Body of pancreas (tissue), 4 donors: Measurements from ENCODE around the gene BET1L. TPM values are rescaled to one million over a fixed set of nuclear protein-coding genes. Genes with fewer than 3 reads are reported as not detected.

Experiments
- ATAC-seq: fragments of 150-250 bp; one replicate; pipeline ENCODE4 v1.9.1; 2016
- DNase-seq, 4 donors: peaks; one replicate each; pipeline ENCODE4 v3.0.0-alpha.2; 2019
- H3K27ac ChIP-seq, 4 donors: fragments of 200-600 bp; sonication (generic); 1 replicate in 3 of 4; 2 replicates in 1 of 4; pipeline versions ENCODE4 v1.5.1 to v1.6.1; 2016 to 2019; ENCODE audit warnings: mild to moderate bottlenecking in 1 of 4, mixed read lengths in 1 of 4, moderate library complexity in 1 of 4
- H3K27me3 ChIP-seq, 2 donors: fragments of 200-600 bp; sonication (generic); one replicate each; pipeline ENCODE4 v1.6.0; 2016; ENCODE audit warnings: mild to moderate bottlenecking in 1 of 2
- H3K36me3 ChIP-seq, 2 donors: fragments of 200-600 bp; sonication (generic); replicated peaks in 1 of 2; 2 replicates each; pipeline ENCODE4 v1.5.1; 2016; ENCODE audit warnings: low read depth in 2 of 2; ENCODE audit not compliant: insufficient read depth in 1 of 2
- H3K4me1 ChIP-seq: fragments of 200-600 bp; sonication (generic); one replicate; pipeline ENCODE4 v1.6.0; 2016
- H3K4me3 ChIP-seq, 2 donors: fragments of 200-600 bp; sonication (generic); 1 replicate in 1 of 2; 2 replicates in 1 of 2; pipeline ENCODE4 v1.5.1; 2016 to 2019
- H3K9me3 ChIP-seq, 3 donors: fragments of 200-600 bp; sonication (generic); 1 replicate in 2 of 3; 2 replicates in 1 of 3; pipeline ENCODE4 v1.5.1; 2016
- POLR2A ChIP-seq, 3 donors: fragments of 450-650 bp; IDR thresholded peaks; one replicate each; pipeline ENCODE4 v1.6.1; 2016; ENCODE audit warnings: antibody characterized with exemption in 3 of 3, mild to moderate bottlenecking in 2 of 3
- WGBS, 2 donors: methylation state at CpG; one replicate each; pipeline ENCODE4 v1.1.5; 2017; 5-methylcytosine and 5-hydroxymethylcytosine counted together
- intact Hi-C: fragments of 100-400 bp; cut with DNase I; formaldehyde crosslinking; loops from one replicate; pipeline ENCODE4 v1.15.1; 2023
- total RNA-seq, 2 donors: library from RNA; depleted of rRNA; stranded (reverse); fragments of >200 nt; gene quantifications; one replicate each; pipeline ENCODE4 v1.1.0, GENCODE V29; 2016
- TF ChIP-seq, protein P1 (sequence below), 7 experiments: fragments of 450-650 bp in 4 of 7; fragments of 200-600 bp in 3 of 7; sonication (generic) in 3 of 7; IDR thresholded peaks; one replicate each; pipeline ENCODE4 v1.5.1; 2016 to 2019; ENCODE audit warnings: antibody characterized with exemption in 7 of 7

Gene BET1L
- total RNA-seq, 2 donors from 2014 or later, result 22.3 to 31.0 TPM

DNA sequence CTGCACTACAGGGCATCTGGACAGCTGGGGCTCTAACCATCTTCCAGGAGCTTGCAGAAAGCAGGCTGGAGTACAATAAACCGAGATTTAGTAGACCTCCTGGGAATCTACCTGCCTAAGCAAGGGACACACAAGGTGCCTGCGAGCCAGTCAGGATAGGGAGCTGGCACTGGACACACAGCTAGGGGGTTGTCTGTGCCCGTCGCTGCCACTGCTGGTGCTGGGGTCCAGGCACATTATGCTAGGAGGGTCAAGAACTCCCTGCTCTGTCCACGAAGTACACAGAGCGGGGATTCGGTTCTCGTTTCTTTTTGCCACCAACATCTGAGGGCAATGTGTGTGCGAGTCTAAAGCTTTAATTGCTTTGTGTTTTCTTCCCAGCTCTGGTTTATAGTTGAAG is 4.5 kb upstream of the BET1L start:
- 74 to 81% methylated on average over 5 to 9 of the region's 9 CpGs for WGBS, 2 donors
- intact Hi-C loops, result no loop called here
- no peak for DNase-seq
- H3K4me1 ChIP-seq, result peaks cover 22% of the 10 kb centered on the region
- peaks cover 11 to 36% of the 10 kb centered on the region in 2 donors for H3K36me3 ChIP-seq
- no peaks in the 10 kb centered on the region for H3K9me3 ChIP-seq
- H3K27me3 ChIP-seq, result no peaks in the 10 kb centered on the region
- TF ChIP-seq POLR2A (IDR thresholded peaks at IDR 0.05), result no peak
- TF ChIP-seq, protein P1, sequence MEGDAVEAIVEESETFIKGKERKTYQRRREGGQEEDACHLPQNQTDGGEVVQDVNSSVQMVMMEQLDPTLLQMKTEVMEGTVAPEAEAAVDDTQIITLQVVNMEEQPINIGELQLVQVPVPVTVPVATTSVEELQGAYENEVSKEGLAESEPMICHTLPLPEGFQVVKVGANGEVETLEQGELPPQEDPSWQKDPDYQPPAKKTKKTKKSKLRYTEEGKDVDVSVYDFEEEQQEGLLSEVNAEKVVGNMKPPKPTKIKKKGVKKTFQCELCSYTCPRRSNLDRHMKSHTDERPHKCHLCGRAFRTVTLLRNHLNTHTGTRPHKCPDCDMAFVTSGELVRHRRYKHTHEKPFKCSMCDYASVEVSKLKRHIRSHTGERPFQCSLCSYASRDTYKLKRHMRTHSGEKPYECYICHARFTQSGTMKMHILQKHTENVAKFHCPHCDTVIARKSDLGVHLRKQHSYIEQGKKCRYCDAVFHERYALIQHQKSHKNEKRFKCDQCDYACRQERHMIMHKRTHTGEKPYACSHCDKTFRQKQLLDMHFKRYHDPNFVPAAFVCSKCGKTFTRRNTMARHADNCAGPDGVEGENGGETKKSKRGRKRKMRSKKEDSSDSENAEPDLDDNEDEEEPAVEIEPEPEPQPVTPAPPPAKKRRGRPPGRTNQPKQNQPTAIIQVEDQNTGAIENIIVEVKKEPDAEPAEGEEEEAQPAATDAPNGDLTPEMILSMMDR (IDR thresholded peaks at IDR 0.05), result no peak
- H3K4me3 ChIP-seq, result no peak overlapping the region
- ATAC-seq, result no peak
- H3K27ac ChIP-seq, result no peak overlapping the region

DNA sequence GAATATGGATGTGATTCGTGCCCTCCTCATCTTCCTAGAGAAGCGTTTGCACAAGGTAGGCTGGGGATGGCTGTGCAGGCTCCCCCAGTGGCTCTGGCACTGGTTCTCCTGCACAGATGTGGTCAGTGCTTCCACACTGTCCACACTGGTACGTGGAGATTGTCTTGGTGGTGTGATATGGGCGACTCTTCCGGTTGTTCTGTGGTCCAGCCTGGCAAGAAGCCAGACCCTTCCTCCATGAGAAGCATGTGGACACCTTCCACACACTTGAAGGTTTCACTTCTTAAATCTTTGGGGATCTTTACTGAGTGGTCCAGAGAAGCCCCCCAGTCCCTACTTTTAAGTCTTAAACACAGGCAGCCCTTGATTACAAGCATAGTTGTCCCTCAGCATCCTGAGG is 4.1 kb upstream of the BET1L start:
- TF ChIP-seq POLR2A (IDR thresholded peaks at IDR 0.05), result no peak
- TF ChIP-seq, protein P1 (IDR thresholded peaks at IDR 0.05), result no peak
- Histone ChIP-seq H3K36me3 (peaks cover 11 to 36% of the 10 kb centered on the region in 2 donors), H3K9me3 (no peaks in the 10 kb centered on the region), H3K27me3 (no peaks in the 10 kb centered on the region), H3K4me3 (no peak overlapping the region), H3K4me1 (peaks cover 24% of the 10 kb centered on the region), H3K27ac (no peak overlapping the region)
- intact Hi-C loops, result no loop called here
- 65% methylated on average over 5 of the region's 5 CpGs; no CpG with 5 or more reads in 1 of the 2 donors for WGBS, 2 donors
- ATAC-seq, result no peak
- DNase-seq, result peak in 1 of 4 donors; percentile 3

DNA sequence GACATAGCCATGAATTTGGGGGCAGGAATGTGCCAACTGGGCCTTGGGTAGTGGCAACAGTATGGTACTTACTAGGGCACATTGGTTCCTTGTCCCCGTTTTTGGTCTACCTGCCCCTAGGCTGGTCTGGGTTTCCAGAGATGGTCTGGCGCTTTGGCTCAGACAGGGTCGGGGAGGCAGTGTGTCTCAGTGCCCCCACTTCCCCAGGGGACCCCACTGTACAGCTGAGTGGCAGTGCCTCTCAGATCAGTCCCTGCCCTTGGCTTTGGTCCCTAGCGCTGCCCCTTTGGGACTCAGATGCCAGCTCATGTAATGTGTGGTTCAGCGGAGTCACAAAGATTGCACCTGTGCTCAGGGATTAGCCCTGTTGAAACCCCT is 3.6 kb upstream of the BET1L start:
- Histone ChIP-seq H3K9me3 (no peaks in the 10 kb centered on the region), H3K4me1 (peaks cover 29% of the 10 kb centered on the region), H3K27me3 (no peaks in the 10 kb centered on the region), H3K36me3 (peaks cover 11 to 36% of the 10 kb centered on the region in 2 donors), H3K4me3 (no peak overlapping the region), H3K27ac (no peak overlapping the region)
- TF ChIP-seq, protein P1 (IDR thresholded peaks at IDR 0.05), result no peak
- TF ChIP-seq POLR2A (IDR thresholded peaks at IDR 0.05), result no peak
- intact Hi-C loops, result no loop called here
- ATAC-seq (no peak), DNase-seq (no peak)
- WGBS, 2 donors, result 88 to 100% methylated on average over 2 to 5 of the region's 5 CpGs

DNA sequence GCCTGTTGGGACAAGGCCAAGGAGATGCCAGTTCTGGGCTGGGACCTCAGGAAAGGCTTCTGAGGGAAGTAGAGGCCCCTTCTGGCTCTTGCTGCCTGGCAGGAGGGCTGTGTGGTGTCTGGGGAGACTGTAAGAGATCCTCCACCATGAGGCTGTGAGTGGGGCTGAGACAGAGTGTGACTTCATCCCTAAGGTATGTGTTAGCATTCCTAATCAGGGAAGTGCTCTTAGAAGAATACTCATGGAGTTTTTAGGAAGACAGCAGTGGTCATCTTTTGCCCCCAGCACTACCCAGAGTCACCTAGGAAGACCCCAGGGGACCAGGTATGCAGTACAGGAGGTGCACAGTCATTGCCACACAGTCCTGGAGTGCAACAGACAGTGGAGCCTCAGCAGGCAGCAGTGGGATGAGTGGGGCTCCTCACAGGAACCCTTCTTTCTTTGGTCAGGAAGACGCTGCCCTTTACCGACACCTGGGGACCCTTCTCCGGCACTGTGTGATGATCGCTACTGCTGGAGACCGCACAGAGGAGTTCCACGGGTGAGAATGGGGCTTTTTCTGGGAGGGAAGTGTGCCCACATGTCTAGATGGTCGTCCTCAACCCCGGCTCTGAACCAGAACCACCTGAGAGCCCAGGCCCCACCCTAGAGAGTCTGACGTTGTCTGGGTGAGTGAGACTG is 3.1 kb upstream of the BET1L start:
- peak overlapping the region in 1 of 4 donors; percentile 98 for H3K27ac ChIP-seq

More for the DNA sequence above, 3.1 kb upstream of the BET1L start:
- no peaks in the 10 kb centered on the region for H3K9me3 ChIP-seq
- TF ChIP-seq, protein P1 (IDR thresholded peaks at IDR 0.05), result no peak
- no peak for TF ChIP-seq POLR2A (IDR thresholded peaks at IDR 0.05)
- H3K27me3 ChIP-seq, result no peaks in the 10 kb centered on the region
- H3K4me3 ChIP-seq, result no peak overlapping the region
- peaks cover 34% of the 10 kb centered on the region for H3K4me1 ChIP-seq
- H3K36me3 ChIP-seq, result peaks cover 11 to 36% of the 10 kb centered on the region in 2 donors
- intact Hi-C loops, result no loop called here
- 83 to 87% methylated on average over 7 to 9 of the region's 9 CpGs for WGBS, 2 donors
- peak in 1 of 4 donors; percentile 10 for DNase-seq
- ATAC-seq, result no peak
